Vagina (tissue), 2 donors: Measurements from ENCODE around the gene WFIKKN1. TPM values are rescaled to one million over a fixed set of nuclear protein-coding genes. Genes with fewer than 3 reads are reported as not detected.

Experiments used
- DNase-seq, 2 donors: peaks; one replicate each; pipeline ENCODE4 v3.0.0-alpha.2; 2017; ENCODE audit errors: extremely low spot score in 2 of 2
- H3K27ac ChIP-seq: fragments of 200-600 bp; sonication (generic); one replicate; pipeline ENCODE4 v1.5.1; 2019
- H3K27me3 ChIP-seq: fragments of 200-600 bp; sonication (generic); one replicate; pipeline ENCODE4 v1.5.1; 2019
- H3K36me3 ChIP-seq, 2 donors: fragments of 200-600 bp; sonication (generic); one replicate each; pipeline ENCODE4 v1.5.1; 2017 to 2019
- H3K4me1 ChIP-seq: fragments of 200-600 bp; sonication (generic); one replicate; pipeline ENCODE4 v1.5.1; 2019
- H3K4me3 ChIP-seq, 2 donors: fragments of 200-600 bp; sonication (generic); 1 replicate in 1 of 2; 2 replicates in 1 of 2; pipeline ENCODE4 v1.5.1; 2016 to 2019
- H3K9me3 ChIP-seq: fragments of 200-600 bp; sonication (generic); one replicate; pipeline ENCODE4 v1.5.1; 2019
- CTCF ChIP-seq, 3 experiments: fragments of 450-650 bp in 2 of 3; fragments of 200-600 bp in 1 of 3; sonication (generic) in 1 of 3; IDR thresholded peaks; one replicate each; pipeline ENCODE4 v1.5.1; 2017 to 2019; ENCODE audit warnings: antibody characterized with exemption in 3 of 3, mild to moderate bottlenecking in 2 of 3, moderate library complexity in 2 of 3
- POLR2A ChIP-seq, 2 donors: fragments of 450-650 bp; IDR thresholded peaks; one replicate each; pipeline ENCODE4 v1.6.1; 2017; ENCODE audit warnings: antibody characterized with exemption in 2 of 2, mild to moderate bottlenecking in 2 of 2, moderate library complexity in 2 of 2
- POLR2AphosphoS5 ChIP-seq, 2 donors: sonication (generic); formaldehyde crosslinking; IDR thresholded peaks; one replicate each; pipeline ENCODE4 v1.9.0; 2017; ENCODE audit warnings: antibody characterized with exemption in 2 of 2, mild to moderate bottlenecking in 2 of 2, low read depth in 1 of 2; ENCODE audit not compliant: insufficient read depth in 1 of 2
- intact Hi-C: fragments of 100-400 bp; cut with DNase I; formaldehyde crosslinking; loops from one replicate; pipeline ENCODE4 v1.15.1; 2023
- total RNA-seq: library from RNA; depleted of rRNA; stranded (reverse); fragments of >200 nt; gene quantifications from one replicate; pipeline ENCODE4 v1.2.3, GENCODE V29; 2016

Gene WFIKKN1
- total RNA-seq, 1 donor from 2014 or later = 3.2 TPM

GRCh38 chr16:619476-620100 is 11.2 kb upstream of the WFIKKN1 start:
- Histone ChIP-seq H3K4me3 (no peak overlapping the region), H3K36me3 (no peaks in the 10 kb centered on the region), H3K9me3 (no peaks in the 10 kb centered on the region), H3K4me1 (peaks cover 32% of the 10 kb centered on the region), H3K27ac (no peak overlapping the region), H3K27me3 (no peaks in the 10 kb centered on the region)
- TF ChIP-seq POLR2A (IDR thresholded peaks at IDR 0.05) = no peak
- no peak for TF ChIP-seq CTCF (IDR thresholded peaks at IDR 0.05)
- TF ChIP-seq POLR2AphosphoS5 (IDR thresholded peaks at IDR 0.05; ENCODE audit: insufficient read depth in 1 of 2, low read depth in 1 of 2) = no peak
- DNase-seq = no peak
- intact Hi-C loops = no loop called here

GRCh38 chr16:620700-621525 is 9.9 kb upstream of the WFIKKN1 start:
- H3K27ac ChIP-seq = peak overlapping the region; percentile 81
- intact Hi-C loops = no loop called here
- H3K27me3 ChIP-seq = no peaks in the 10 kb centered on the region
- no peak for DNase-seq
- H3K4me3 ChIP-seq = no peak overlapping the region
- TF ChIP-seq POLR2A (IDR thresholded peaks at IDR 0.05) = no peak
- no peaks in the 10 kb centered on the region for H3K9me3 ChIP-seq
- H3K36me3 ChIP-seq = no peaks in the 10 kb centered on the region
- H3K4me1 ChIP-seq = peaks cover 33% of the 10 kb centered on the region

GRCh38 chr16:621526-622105 is 9.2 kb upstream of the WFIKKN1 start:
- Histone ChIP-seq H3K27ac (peak overlapping the region; percentile 81), H3K4me3 (no peak overlapping the region), H3K4me1 (peaks cover 40% of the 10 kb centered on the region), H3K27me3 (no peaks in the 10 kb centered on the region), H3K36me3 (no peaks in the 10 kb centered on the region), H3K9me3 (no peaks in the 10 kb centered on the region)
- DNase-seq = no peak
- TF ChIP-seq POLR2A (IDR thresholded peaks at IDR 0.05) (no peak), POLR2AphosphoS5 (IDR thresholded peaks at IDR 0.05; ENCODE audit: insufficient read depth in 1 of 2, low read depth in 1 of 2) (no peak), CTCF (IDR thresholded peaks at IDR 0.05) (no peak)
- intact Hi-C loops = no loop called here

GRCh38 chr16:622920-623280 is 7.9 kb upstream of the WFIKKN1 start:
- no peak for DNase-seq
- Histone ChIP-seq H3K4me3 (peak overlapping the region in 1 of 2 donors; percentile 7), H3K4me1 (peaks cover 42% of the 10 kb centered on the region), H3K27me3 (no peaks in the 10 kb centered on the region), H3K27ac (peak overlapping the region; percentile 81), H3K9me3 (no peaks in the 10 kb centered on the region), H3K36me3 (no peaks in the 10 kb centered on the region)
- intact Hi-C loops = no loop called here
- TF ChIP-seq POLR2A (IDR thresholded peaks at IDR 0.05) = no peak
- TF ChIP-seq POLR2AphosphoS5 (IDR thresholded peaks at IDR 0.05; ENCODE audit: insufficient read depth in 1 of 2, low read depth in 1 of 2) = no peak
- no peak for TF ChIP-seq CTCF (IDR thresholded peaks at IDR 0.05)

- no peaks in the 10 kb centered on the region for H3K9me3 ChIP-seq
- H3K27ac ChIP-seq = no peak overlapping the region
- H3K36me3 ChIP-seq = no peaks in the 10 kb centered on the region
- no peak for DNase-seq
- peaks cover 45% of the 10 kb centered on the region for H3K4me1 ChIP-seq
- no peak overlapping the region for H3K4me3 ChIP-seq
- intact Hi-C loops = no loop called here
- TF ChIP-seq POLR2A (IDR thresholded peaks at IDR 0.05) = no peak
- TF ChIP-seq CTCF (IDR thresholded peaks at IDR 0.05) = no peak
- no peak for TF ChIP-seq POLR2AphosphoS5 (IDR thresholded peaks at IDR 0.05; ENCODE audit: insufficient read depth in 1 of 2, low read depth in 1 of 2)
- no peaks in the 10 kb centered on the region for H3K27me3 ChIP-seq
These were observed 6.2 kb upstream of the WFIKKN1 start for GRCh38 chr16:624526-625070.
